HG03097 (cell line): ENCODE data around the gene DAZAP2.
"Not testable (repeated sequence)": the region's sequence is repeated elsewhere in the genome, so short reads cannot be mapped to it uniquely, and the experiment has no call there.

Source experiments
- ATAC-seq: cut with Tn5 transposase; IDR thresholded peaks from one replicate; pipeline ENCODE4 v1.9.1; 2021; ENCODE audit not compliant: unreplicated experiment, low FRiP score

DAZAP2 gene

GRCh38 chr12:51216642-51217041, 22.0 kb upstream of the DAZAP2 start:
- no peak for ATAC-seq

GRCh38 chr12:51217133-51217967, 21.3 kb upstream of the DAZAP2 start:
- ATAC-seq = no peak

- peak; percentile 63 for ATAC-seq
Measured at GRCh38 chr12:51217968-51218606, 20.5 kb upstream of the DAZAP2 start, which contains the start of gene POU6F1. Gene POU6F1 (minus strand): TSS chr12:51218062. CDS start chr12:51206836, 11,226 bp downstream.

- no peak for ATAC-seq
Measured at GRCh38 chr12:51218607-51219161, 19.9 kb upstream of the DAZAP2 start.

- ATAC-seq = no peak
Measured at GRCh38 chr12:51219322-51219721, 19.3 kb upstream of the DAZAP2 start.

- not testable (repeated sequence) for ATAC-seq
Measured at GRCh38 chr12:51219857-51220256, 18.8 kb upstream of the DAZAP2 start.

- ATAC-seq = no peak
Measured at GRCh38 chr12:51222461-51222860, 16.2 kb upstream of the DAZAP2 start.

- no peak for ATAC-seq
Measured at GRCh38 chr12:51224625-51225024, 14.0 kb upstream of the DAZAP2 start.

- no peak for ATAC-seq
Measured at GRCh38 chr12:51225234-51225633, 13.4 kb upstream of the DAZAP2 start.

- no peak for ATAC-seq
Measured at GRCh38 chr12:51225771-51226170, 12.9 kb upstream of the DAZAP2 start.

GRCh38 chr12:51227112-51227511, 11.5 kb upstream of the DAZAP2 start:
- ATAC-seq = not testable (repeated sequence)

GRCh38 chr12:51227962-51228361, 10.7 kb upstream of the DAZAP2 start:
- no peak for ATAC-seq

- ATAC-seq = no peak
Measured at GRCh38 chr12:51229116-51229809, 9.4 kb upstream of the DAZAP2 start.

- ATAC-seq = no peak
Measured at GRCh38 chr12:51232642-51233041, 6.0 kb upstream of the DAZAP2 start.

GRCh38 chr12:51234530-51234929, 4.1 kb upstream of the DAZAP2 start:
- no peak for ATAC-seq

- no peak for ATAC-seq
Measured at GRCh38 chr12:51238037-51238509, 553 bp upstream of the DAZAP2 start.

GRCh38 chr12:51240971-51241370, 2.3 kb downstream of the DAZAP2 start:
- ATAC-seq = no peak

GRCh38 chr12:51242120-51242519, 3.5 kb downstream of the DAZAP2 start:
- ATAC-seq = no peak

- no peak for ATAC-seq
Measured at GRCh38 chr12:51242876-51243275, 4.2 kb downstream of the DAZAP2 start.

GRCh38 chr12:51244269-51244668, 5.6 kb downstream of the DAZAP2 start:
- no peak for ATAC-seq
